MM.1S (cell line): ENCODE data around the gene ZNF653.

Experiments used
- DNase-seq: peaks from one replicate; pipeline ENCODE4 v3.0.0-alpha.2; 2015
- H2AFZ ChIP-seq: fragments of 300-600 bp; sonication (generic); 2 replicates; pipeline ENCODE4 v1.6.0; 2016; ENCODE audit warnings: antibody characterized with exemption, low read length
- H3F3A ChIP-seq: fragments of 300-600 bp; sonication (generic); 2 replicates; pipeline ENCODE4 v1.6.1; 2016; ENCODE audit warnings: mild to moderate bottlenecking, antibody characterized with exemption, low read length, moderate library complexity, mixed read lengths; ENCODE audit not compliant: insufficient read depth
- H3K27ac ChIP-seq: fragments of 300-600 bp; sonication (generic); 2 replicates; pipeline ENCODE4 v1.5.1; 2016; ENCODE audit warnings: mild to moderate bottlenecking, low read length
- H3K27me3 ChIP-seq: fragments of 300-600 bp; sonication (generic); replicated peaks from 2 replicates; pipeline ENCODE4 v1.6.0; 2016; ENCODE audit warnings: low read length; ENCODE audit not compliant: insufficient read depth
- H3K36me3 ChIP-seq: fragments of 300-600 bp; sonication (generic); replicated peaks from 2 replicates; pipeline ENCODE4 v1.6.1; 2016; ENCODE audit warnings: mild to moderate bottlenecking, low read length, mixed read lengths; ENCODE audit not compliant: insufficient read depth
- H3K4me1 ChIP-seq: fragments of 300-600 bp; sonication (generic); 2 replicates; pipeline ENCODE4 v1.6.1; 2016; ENCODE audit warnings: low read length, mixed read lengths
- H3K4me2 ChIP-seq: fragments of 300-600 bp; sonication (generic); 2 replicates; pipeline ENCODE4 v1.6.0; 2016; ENCODE audit warnings: low read depth, low read length
- H3K4me3 ChIP-seq: fragments of 300-600 bp; sonication (generic); 2 replicates; pipeline ENCODE4 v1.5.1; 2016; ENCODE audit warnings: low read length, mixed read lengths
- H3K79me2 ChIP-seq: fragments of 300-600 bp; sonication (generic); 2 replicates; pipeline ENCODE4 v1.6.1; 2016; ENCODE audit warnings: mixed run types, low read length, mixed read lengths
- H3K9ac ChIP-seq: fragments of 300-600 bp; sonication (generic); 2 replicates; pipeline ENCODE4 v1.6.1; 2016; ENCODE audit warnings: low read length, mixed read lengths
- H3K9me2 ChIP-seq: fragments of 300-600 bp; sonication (generic); replicated peaks from 2 replicates; pipeline ENCODE4 v1.6.1; 2016; ENCODE audit warnings: mild to moderate bottlenecking, low read length, mixed read lengths; ENCODE audit not compliant: insufficient read depth
- H3K9me3 ChIP-seq: fragments of 300-600 bp; sonication (generic); replicated peaks from 2 replicates; pipeline ENCODE4 v1.6.1; 2016; ENCODE audit warnings: mild to moderate bottlenecking, low read length, mixed read lengths; ENCODE audit not compliant: insufficient read depth
- H4K20me1 ChIP-seq: fragments of 300-600 bp; sonication (generic); 2 replicates; pipeline ENCODE4 v1.6.1; 2016; ENCODE audit warnings: mild to moderate bottlenecking, low read length, moderate library complexity, mixed read lengths; ENCODE audit not compliant: insufficient read depth
- CTCF ChIP-seq: fragments of 300-600 bp; sonication (generic); IDR thresholded peaks from 2 replicates; pipeline ENCODE4 v1.5.1; 2016; ENCODE audit warnings: antibody characterized with exemption, low read length, mixed read lengths
- EZH2 ChIP-seq: fragments of 300-600 bp; sonication (generic); optimal IDR thresholded peaks from 2 replicates; pipeline ENCODE3; 2017; ENCODE audit warnings: low read depth, mild to moderate bottlenecking, antibody characterized with exemption, low read length, mixed read lengths
- EZH2phosphoT487 ChIP-seq: fragments of 300-600 bp; sonication (generic); IDR thresholded peaks from 2 replicates; pipeline ENCODE4 v1.6.1; 2018; ENCODE audit warnings: antibody characterized with exemption, low read length

The ZNF653 gene

GRCh38 chr19:11446271-11446651 lies 59.4 kb downstream of the ZNF653 start:
- Histone ChIP-seq H3K79me2 (no peaks in the 10 kb centered on the region), H3K4me3 (no peak overlapping the region), H2AFZ (no peak overlapping the region), H4K20me1 (no peaks in the 10 kb centered on the region), H3K27ac (no peak overlapping the region), H3K4me1 (no peaks in the 10 kb centered on the region), H3K9ac (no peak overlapping the region), H3K4me2 (no peak overlapping the region), H3F3A (no peaks in the 10 kb centered on the region), H3K9me3 (no peaks in the 10 kb centered on the region), H3K27me3 (no peaks in the 10 kb centered on the region), H3K9me2 (no peaks in the 10 kb centered on the region), H3K36me3 (no peaks in the 10 kb centered on the region)
- no peak for TF ChIP-seq CTCF
- no peak for TF ChIP-seq EZH2phosphoT487
- no peak for TF ChIP-seq EZH2
- DNase-seq: no peak

DNA sequence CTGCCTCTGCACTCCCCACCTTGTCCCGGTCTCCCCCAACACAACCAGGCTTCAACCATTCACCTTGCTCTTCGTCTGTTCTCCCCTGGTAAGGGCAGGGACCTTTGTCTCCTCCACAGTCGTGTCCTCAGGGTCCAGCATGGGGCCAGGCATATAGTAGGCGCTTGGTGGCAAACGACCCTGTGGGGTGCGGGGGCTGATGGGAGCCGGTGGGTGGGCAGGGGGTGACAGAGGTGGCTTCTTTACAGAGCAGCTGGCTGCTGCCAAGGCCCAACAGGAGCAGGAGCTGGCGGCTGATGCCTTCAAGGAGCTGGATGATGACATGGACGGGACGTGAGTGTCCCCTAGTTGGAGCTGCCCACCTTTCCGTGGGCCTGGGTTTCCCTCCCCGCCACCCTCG lies 60.5 kb downstream of the ZNF653 start:
- no peak for DNase-seq
- no peaks in the 10 kb centered on the region for H3K9me3 ChIP-seq
- no peaks in the 10 kb centered on the region for H3K79me2 ChIP-seq
- H3K27ac ChIP-seq: no peak overlapping the region
- no peaks in the 10 kb centered on the region for H3K4me1 ChIP-seq
- H3K36me3 ChIP-seq: no peaks in the 10 kb centered on the region
- H3K9ac ChIP-seq: no peak overlapping the region
- no peaks in the 10 kb centered on the region for H4K20me1 ChIP-seq
- H3K27me3 ChIP-seq: no peaks in the 10 kb centered on the region
- no peak overlapping the region for H3K4me2 ChIP-seq
- H3K9me2 ChIP-seq: no peaks in the 10 kb centered on the region
- H2AFZ ChIP-seq: no peak overlapping the region
- H3F3A ChIP-seq: no peaks in the 10 kb centered on the region
- TF ChIP-seq EZH2 (no peak), CTCF (no peak), EZH2phosphoT487 (no peak)
- H3K4me3 ChIP-seq: no peak overlapping the region

- H3K27me3 ChIP-seq: no peaks in the 10 kb centered on the region
- no peaks in the 10 kb centered on the region for H3K79me2 ChIP-seq
- H3K4me1 ChIP-seq: no peaks in the 10 kb centered on the region
- H3K4me2 ChIP-seq: no peak overlapping the region
- no peak overlapping the region for H3K9ac ChIP-seq
- no peaks in the 10 kb centered on the region for H3K9me3 ChIP-seq
- TF ChIP-seq CTCF: no peak
- TF ChIP-seq EZH2: no peak
- no peak for TF ChIP-seq EZH2phosphoT487
- no peaks in the 10 kb centered on the region for H3K9me2 ChIP-seq
- H3K36me3 ChIP-seq: no peaks in the 10 kb centered on the region
- DNase-seq: no peak
- H2AFZ ChIP-seq: no peak overlapping the region
- no peak overlapping the region for H3K4me3 ChIP-seq
- H3F3A ChIP-seq: no peaks in the 10 kb centered on the region
- H3K27ac ChIP-seq: no peak overlapping the region
- H4K20me1 ChIP-seq: no peaks in the 10 kb centered on the region
Measured at GRCh38 chr19:11444059-11444458, 61.6 kb downstream of the ZNF653 start.

DNA sequence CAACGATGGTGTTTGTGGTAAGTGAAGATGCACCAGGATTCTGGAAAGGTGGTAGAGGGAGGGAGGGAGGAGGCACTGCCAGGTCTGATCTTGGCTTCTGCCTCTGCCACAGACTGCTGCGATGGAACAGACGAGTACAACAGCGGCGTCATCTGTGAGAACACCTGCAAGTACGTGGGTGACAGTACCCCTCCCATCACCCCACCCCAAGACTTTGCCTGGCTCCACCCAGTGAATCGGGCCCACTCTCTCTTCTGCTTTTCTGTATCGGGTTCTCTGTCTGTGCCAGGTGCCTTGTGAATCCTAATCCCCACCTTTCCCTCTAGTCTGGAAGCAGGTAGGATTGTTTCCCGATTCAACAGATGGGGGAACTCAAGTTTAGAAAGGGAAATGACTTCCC lies 67.7 kb downstream of the ZNF653 start:
- Histone ChIP-seq H3K4me2 (no peak overlapping the region), H3K9me2 (no peaks in the 10 kb centered on the region), H3K36me3 (no peaks in the 10 kb centered on the region), H3K4me1 (no peaks in the 10 kb centered on the region; the same call in 1 of the 2 replicates), H3K27me3 (0 out of 2 replicates have a peak, but pooled peaks cover 4% of the 10 kb centered on the region), H3F3A (no peaks in the 10 kb centered on the region), H4K20me1 (no peaks in the 10 kb centered on the region), H2AFZ (no peak overlapping the region), H3K79me2 (peaks cover 22% of the 10 kb centered on the region), H3K4me3 (no peak overlapping the region), H3K9me3 (no peaks in the 10 kb centered on the region), H3K9ac (no peak overlapping the region), H3K27ac (no peak overlapping the region)
- TF ChIP-seq EZH2phosphoT487 (no peak), CTCF (no peak), EZH2 (no peak)
- DNase-seq: no peak
